Nephron (organoid): ENCODE measurements around the gene EPHA4.

Experiments used
- H3K27ac Mint-ChIP-seq, 3 experiments: 2 replicates each; pipeline ENCODE4 v1.8.0; 2020; ENCODE audit warnings: mixed read lengths in 3 of 3, mild to moderate bottlenecking in 2 of 3, moderate library complexity in 1 of 3
- H3K27me3 Mint-ChIP-seq: 2 replicates; pipeline ENCODE4 v1.8.0; 2021; ENCODE audit warnings: low read depth, mild to moderate bottlenecking, moderate library complexity, mixed read lengths
- H3K36me3 Mint-ChIP-seq: 2 replicates; pipeline ENCODE4 v1.8.0; 2020; ENCODE audit warnings: low read depth, mixed read lengths
- H3K4me1 Mint-ChIP-seq: 2 replicates; pipeline ENCODE4 v1.8.0; 2020; ENCODE audit warnings: mixed read lengths
- H3K4me3 Mint-ChIP-seq, 3 experiments: 2 replicates each; pipeline ENCODE4 v1.8.0; 2020; ENCODE audit warnings: mild to moderate bottlenecking in 3 of 3, mixed read lengths in 3 of 3, moderate library complexity in 2 of 3
- H3K9me3 Mint-ChIP-seq: 2 replicates; pipeline ENCODE4 v1.8.0; 2020; ENCODE audit warnings: mixed read lengths
- TF ChIP-seq, protein P1 (sequence below), 3 experiments: fragments of 200-600 bp; sonication (generic); IDR thresholded peaks; one replicate each; pipeline ENCODE4 v1.5.0; 2021; ENCODE audit warnings: antibody characterized with exemption in 3 of 3; ENCODE audit not compliant: unreplicated experiment in 3 of 3

Gene EPHA4

DNA sequence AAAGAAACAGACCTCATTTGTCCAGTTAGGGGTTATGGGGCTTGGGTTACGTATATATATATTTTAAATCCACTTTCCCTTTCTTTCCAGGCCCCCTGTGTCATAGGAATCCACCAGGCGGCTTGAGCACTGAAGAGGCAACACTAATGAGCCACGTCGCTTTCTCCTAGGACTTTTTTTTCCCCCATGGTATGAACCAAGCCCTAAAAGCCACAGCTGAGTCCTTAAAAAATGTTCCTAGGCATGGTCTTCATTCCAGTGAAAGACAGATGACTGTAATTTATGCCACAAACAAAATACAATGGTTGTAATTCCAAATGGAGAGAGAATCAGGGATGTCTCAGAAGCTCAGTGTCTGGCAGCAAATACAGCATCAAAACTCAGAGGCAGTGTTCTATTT lies 146.8 kb downstream of the EPHA4 start:
- Mint-ChIP-seq H3K4me1 (peaks cover 33% of the 10 kb centered on the region), H3K36me3 (peaks cover 78% of the 10 kb centered on the region), H3K4me3 (no peak overlapping the region), H3K9me3 (no peaks in the 10 kb centered on the region), H3K27me3 (no peaks in the 10 kb centered on the region), H3K27ac (peak overlapping the region in 1 of 3 experiments; percentile 36)
- TF ChIP-seq, protein P1, sequence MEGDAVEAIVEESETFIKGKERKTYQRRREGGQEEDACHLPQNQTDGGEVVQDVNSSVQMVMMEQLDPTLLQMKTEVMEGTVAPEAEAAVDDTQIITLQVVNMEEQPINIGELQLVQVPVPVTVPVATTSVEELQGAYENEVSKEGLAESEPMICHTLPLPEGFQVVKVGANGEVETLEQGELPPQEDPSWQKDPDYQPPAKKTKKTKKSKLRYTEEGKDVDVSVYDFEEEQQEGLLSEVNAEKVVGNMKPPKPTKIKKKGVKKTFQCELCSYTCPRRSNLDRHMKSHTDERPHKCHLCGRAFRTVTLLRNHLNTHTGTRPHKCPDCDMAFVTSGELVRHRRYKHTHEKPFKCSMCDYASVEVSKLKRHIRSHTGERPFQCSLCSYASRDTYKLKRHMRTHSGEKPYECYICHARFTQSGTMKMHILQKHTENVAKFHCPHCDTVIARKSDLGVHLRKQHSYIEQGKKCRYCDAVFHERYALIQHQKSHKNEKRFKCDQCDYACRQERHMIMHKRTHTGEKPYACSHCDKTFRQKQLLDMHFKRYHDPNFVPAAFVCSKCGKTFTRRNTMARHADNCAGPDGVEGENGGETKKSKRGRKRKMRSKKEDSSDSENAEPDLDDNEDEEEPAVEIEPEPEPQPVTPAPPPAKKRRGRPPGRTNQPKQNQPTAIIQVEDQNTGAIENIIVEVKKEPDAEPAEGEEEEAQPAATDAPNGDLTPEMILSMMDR (IDR thresholded peaks at IDR 0.05; ENCODE audit: unreplicated experiment in 3 of 3), result no peak

DNA sequence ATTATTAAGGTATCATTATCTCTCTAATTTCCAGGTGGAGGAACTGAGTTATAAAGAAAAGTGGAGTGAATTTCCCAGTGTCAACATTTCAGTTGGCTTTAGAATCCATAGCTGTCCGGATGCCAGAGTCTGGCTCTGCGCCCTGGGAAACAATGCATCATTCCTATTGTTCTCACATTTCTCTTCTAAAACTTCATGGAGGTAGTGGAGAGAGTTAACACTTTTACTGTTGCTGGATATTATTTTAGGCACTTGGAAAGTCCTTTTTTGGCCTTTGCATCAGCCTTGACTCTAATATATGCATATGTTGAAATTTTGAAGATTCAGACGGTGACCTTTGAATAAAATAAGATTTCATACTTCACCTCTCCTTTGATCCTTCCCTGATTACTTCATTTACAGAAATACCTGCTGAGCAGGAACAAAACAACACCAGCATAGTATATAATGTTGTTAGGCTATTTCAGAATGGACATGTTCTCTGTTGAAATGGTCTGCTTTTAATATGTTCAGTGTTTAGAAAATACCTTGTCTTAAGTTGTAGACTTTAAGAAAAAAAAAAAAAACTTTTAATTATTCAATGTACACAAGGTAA lies 148.8 kb downstream of the EPHA4 start:
- Mint-ChIP-seq H3K36me3 (peaks cover 78% of the 10 kb centered on the region), H3K27me3 (no peaks in the 10 kb centered on the region), H3K4me3 (no peak overlapping the region), H3K27ac (no peak overlapping the region), H3K4me1 (peaks cover 33% of the 10 kb centered on the region), H3K9me3 (no peaks in the 10 kb centered on the region)
- TF ChIP-seq, protein P1 (IDR thresholded peaks at IDR 0.05; ENCODE audit: unreplicated experiment in 3 of 3), result no peak

DNA sequence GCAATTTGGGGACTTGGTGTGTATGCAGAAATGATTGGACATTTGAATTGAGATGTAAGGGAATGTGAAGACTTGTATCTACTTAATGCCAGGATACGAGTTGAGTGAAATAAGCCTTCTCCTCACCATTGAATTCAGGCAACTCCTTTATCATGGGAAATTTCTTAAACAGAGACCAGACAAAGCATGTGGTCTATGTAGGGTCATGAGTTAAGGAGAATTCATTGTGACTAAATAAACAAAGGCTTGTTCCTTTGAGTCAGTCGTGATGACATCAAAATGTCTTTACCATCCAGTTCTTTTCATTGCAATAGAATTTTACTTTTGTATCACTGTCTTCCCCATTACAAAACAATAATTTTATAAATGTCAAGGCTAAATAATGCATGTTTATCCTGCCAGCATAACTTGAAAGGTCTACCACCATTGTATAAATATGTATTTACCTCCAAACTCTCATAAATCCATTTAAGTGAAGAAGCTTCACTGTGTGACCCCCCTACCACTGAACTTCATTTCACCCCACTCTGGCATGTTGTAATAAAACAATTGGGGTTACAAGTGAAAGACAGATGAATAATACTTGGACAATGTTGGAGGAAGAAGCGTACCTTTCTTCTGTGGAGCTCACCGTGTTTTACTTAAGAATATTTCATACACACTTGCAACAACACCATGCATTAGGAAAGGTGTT lies 149.4 kb downstream of the EPHA4 start:
- H3K9me3 Mint-ChIP-seq, result no peaks in the 10 kb centered on the region
- no peak overlapping the region for H3K27ac Mint-ChIP-seq
- no peak overlapping the region for H3K4me3 Mint-ChIP-seq
- H3K36me3 Mint-ChIP-seq, result peaks cover 79% of the 10 kb centered on the region
- no peaks in the 10 kb centered on the region for H3K27me3 Mint-ChIP-seq
- peaks cover 33% of the 10 kb centered on the region for H3K4me1 Mint-ChIP-seq
- TF ChIP-seq, protein P1 (IDR thresholded peaks at IDR 0.05; ENCODE audit: unreplicated experiment in 3 of 3), result no peak

DNA sequence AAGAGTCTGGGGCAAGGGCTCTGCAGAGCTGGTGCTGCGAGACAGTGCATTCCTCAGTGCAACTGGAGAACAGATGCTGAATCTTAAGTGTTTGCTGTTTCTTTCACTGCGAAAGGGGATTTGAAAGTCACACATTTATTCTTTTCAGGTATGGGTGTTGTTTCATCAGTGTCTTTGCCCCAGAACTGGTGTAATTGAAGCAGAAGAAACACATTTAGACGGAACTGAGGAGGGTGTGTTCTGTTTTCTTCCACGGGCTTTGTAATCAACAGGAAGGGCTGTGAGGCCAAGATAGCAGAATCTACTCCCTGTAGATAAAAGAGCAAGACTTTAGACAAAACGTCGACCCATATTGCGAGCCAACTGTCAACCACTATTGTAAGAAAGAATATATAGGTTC lies 151.9 kb downstream of the EPHA4 start:
- Mint-ChIP-seq H3K9me3 (no peaks in the 10 kb centered on the region), H3K4me3 (no peak overlapping the region), H3K4me1 (peaks cover 16% of the 10 kb centered on the region), H3K27ac (no peak overlapping the region), H3K27me3 (no peaks in the 10 kb centered on the region), H3K36me3 (peaks cover 82% of the 10 kb centered on the region)
- TF ChIP-seq, protein P1 (IDR thresholded peaks at IDR 0.05; ENCODE audit: unreplicated experiment in 3 of 3), result no peak

DNA sequence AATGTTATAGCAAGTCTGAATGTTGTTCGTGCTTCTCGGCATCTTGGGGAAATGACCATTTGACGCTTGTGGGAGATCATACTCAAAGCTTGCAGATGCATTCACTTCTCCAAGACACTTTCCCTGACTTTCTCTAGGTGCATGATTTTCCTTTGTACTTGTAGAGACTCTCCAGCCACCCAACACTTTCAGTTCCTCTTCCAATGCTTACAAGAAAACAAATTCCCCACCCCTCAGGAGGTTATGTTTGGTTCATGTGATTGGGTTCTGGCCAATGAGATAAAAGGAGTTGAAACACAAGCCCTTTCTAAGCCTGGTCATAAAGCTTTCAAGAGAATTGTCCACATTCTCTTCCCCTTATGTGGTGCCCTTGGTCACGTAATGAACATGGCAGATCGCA lies 156.3 kb downstream of the EPHA4 start:
- H3K27me3 Mint-ChIP-seq, result no peaks in the 10 kb centered on the region
- TF ChIP-seq, protein P1 (IDR thresholded peaks at IDR 0.05; ENCODE audit: unreplicated experiment in 3 of 3), result no peak
- no peaks in the 10 kb centered on the region for H3K4me1 Mint-ChIP-seq
- H3K36me3 Mint-ChIP-seq, result peaks cover 54% of the 10 kb centered on the region
- H3K9me3 Mint-ChIP-seq, result no peaks in the 10 kb centered on the region
- no peak overlapping the region for H3K27ac Mint-ChIP-seq
- no peak overlapping the region for H3K4me3 Mint-ChIP-seq

DNA sequence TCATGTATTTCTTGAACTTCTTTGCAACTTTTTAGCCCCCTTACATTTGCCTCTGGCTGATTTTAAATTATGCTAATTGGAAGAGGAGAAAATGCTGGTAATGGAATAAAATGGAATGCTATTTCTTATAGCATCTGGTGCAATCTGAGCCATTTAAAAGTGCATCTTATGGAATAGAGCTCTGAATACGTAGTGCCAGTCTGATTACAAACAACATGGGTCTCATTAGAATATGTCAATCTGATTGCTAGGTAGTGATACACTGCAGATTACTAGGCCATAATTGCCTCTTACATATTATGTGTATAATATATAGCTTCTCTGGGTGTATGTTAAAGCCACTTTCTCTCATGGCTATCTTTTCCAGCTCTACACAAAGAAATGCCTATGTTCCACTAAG lies 159.1 kb downstream of the EPHA4 start:
- Mint-ChIP-seq H3K36me3 (peaks cover 32% of the 10 kb centered on the region), H3K4me3 (no peak overlapping the region), H3K4me1 (no peaks in the 10 kb centered on the region), H3K9me3 (no peaks in the 10 kb centered on the region), H3K27me3 (no peaks in the 10 kb centered on the region), H3K27ac (no peak overlapping the region)
- TF ChIP-seq, protein P1 (IDR thresholded peaks at IDR 0.05; ENCODE audit: unreplicated experiment in 3 of 3), result no peak
